Measurements from ENCODE around the gene SERPINA1. TPM values are rescaled to one million over a fixed set of nuclear protein-coding genes. Genes with fewer than 3 reads are reported as not detected.

SERPINA1 gene
- total RNA-seq, 1 experiment from 2014 or later, result not detected

- H3K4me3 ChIP-seq, result no peak overlapping the region
- H3K27ac ChIP-seq, result no peak overlapping the region
- H3K9me3 ChIP-seq (ENCODE audit: insufficient read depth, low read depth), result no peaks in the 10 kb centered on the region
- H4K20me1 ChIP-seq (ENCODE audit: insufficient read depth), result no peaks in the 10 kb centered on the region
- peaks cover 23% of the 10 kb centered on the region for H3K27me3 ChIP-seq (ENCODE audit: insufficient read depth, low read depth)
- intact Hi-C loops (cut with micrococcal nuclease; ENCODE audit: unreplicated experiment), result no loop called here
- BruUV-seq (replicated peaks), result no TSS peak
- CTCF ChIA-PET, result no interaction called here
- no peaks in the 10 kb centered on the region for H3K79me2 ChIP-seq (ENCODE audit: low read depth)
- TF ChIP-seq CTCF (conservative IDR thresholded peaks at IDR 0.05) (no peak), EZH2 (IDR thresholded peaks at IDR 0.05; ENCODE audit: low read depth) (no peak)
- H3K4me2 ChIP-seq, result no peak overlapping the region
- POLR2A ChIA-PET (ENCODE audit: unreplicated experiment), result no interaction called here
- no peaks in the 10 kb centered on the region for H3K9me2 ChIP-seq (ENCODE audit: insufficient read depth)
- no peak for DNase-seq
- H2AFZ ChIP-seq, result no peak overlapping the region
- H3K4me1 ChIP-seq (replicated peaks; ENCODE audit: insufficient read depth), result no peaks in the 10 kb centered on the region
- no peaks in the 10 kb centered on the region for H3K36me3 ChIP-seq (ENCODE audit: low read depth)
- H3F3A ChIP-seq (ENCODE audit: insufficient read depth, low read depth), result no peaks in the 10 kb centered on the region
These were observed 1.4 kb upstream of the SERPINA1 start for GRCh38 chr14:94389731-94390371.

- TF ChIP-seq EZH2 (IDR thresholded peaks at IDR 0.05; ENCODE audit: low read depth), result no peak
- TF ChIP-seq CTCF (conservative IDR thresholded peaks at IDR 0.05), result no peak
- H3K4me3 ChIP-seq, result no peak overlapping the region
- no peaks in the 10 kb centered on the region for H3K4me1 ChIP-seq (replicated peaks; ENCODE audit: insufficient read depth)
- no peaks in the 10 kb centered on the region for H3K79me2 ChIP-seq (ENCODE audit: low read depth)
- no peaks in the 10 kb centered on the region for H3F3A ChIP-seq (ENCODE audit: insufficient read depth, low read depth)
- H3K27ac ChIP-seq, result no peak overlapping the region
- ChIA-PET POLR2A (ENCODE audit: unreplicated experiment) (no interaction called here), CTCF (no interaction called here)
- peaks cover 22% of the 10 kb centered on the region for H3K27me3 ChIP-seq (ENCODE audit: insufficient read depth, low read depth)
- no TSS peak for BruUV-seq (replicated peaks)
- DNase-seq, result no peak
- H3K36me3 ChIP-seq (ENCODE audit: low read depth), result no peaks in the 10 kb centered on the region
- intact Hi-C loops (cut with micrococcal nuclease; ENCODE audit: unreplicated experiment), result no loop called here
- no peak overlapping the region for H2AFZ ChIP-seq
- no peaks in the 10 kb centered on the region for H4K20me1 ChIP-seq (ENCODE audit: insufficient read depth)
- H3K9me2 ChIP-seq (ENCODE audit: insufficient read depth), result no peaks in the 10 kb centered on the region
- no peak overlapping the region for H3K4me2 ChIP-seq
- H3K9me3 ChIP-seq (ENCODE audit: insufficient read depth, low read depth), result no peaks in the 10 kb centered on the region
These were observed 685 bp upstream of the SERPINA1 start for GRCh38 chr14:94389104-94389469.

GRCh38 chr14:94388027-94388383, 397 bp downstream of the SERPINA1 start:
- POLR2A ChIA-PET (ENCODE audit: unreplicated experiment), result no interaction called here
- Histone ChIP-seq H4K20me1 (ENCODE audit: insufficient read depth) (no peaks in the 10 kb centered on the region), H3K4me2 (no peak overlapping the region), H3K79me2 (ENCODE audit: low read depth) (no peaks in the 10 kb centered on the region), H3K27ac (no peak overlapping the region), H2AFZ (no peak overlapping the region), H3K9me3 (ENCODE audit: insufficient read depth, low read depth) (no peaks in the 10 kb centered on the region), H3K4me3 (no peak overlapping the region), H3K27me3 (ENCODE audit: insufficient read depth, low read depth) (peaks cover 18% of the 10 kb centered on the region), H3K9me2 (ENCODE audit: insufficient read depth) (no peaks in the 10 kb centered on the region), H3K36me3 (ENCODE audit: low read depth) (no peaks in the 10 kb centered on the region), H3K4me1 (replicated peaks; ENCODE audit: insufficient read depth) (no peaks in the 10 kb centered on the region), H3F3A (ENCODE audit: insufficient read depth, low read depth) (no peaks in the 10 kb centered on the region)
- DNase-seq, result no peak
- CTCF ChIA-PET, result no interaction called here
- intact Hi-C loops (cut with micrococcal nuclease; ENCODE audit: unreplicated experiment), result no loop called here
- BruUV-seq (replicated peaks), result no TSS peak
- TF ChIP-seq EZH2 (IDR thresholded peaks at IDR 0.05; ENCODE audit: low read depth), result no peak

All from PC-9 (cell line).